ENCODE results near the gene DNAAF9. TPM values are rescaled to one million over a fixed set of nuclear protein-coding genes. Genes with fewer than 3 reads are reported as not detected.

The DNAAF9 gene
- total and polyA plus RNA-seq, 2 of the 4 experiments (the other 2 are of a cell fraction), result 7.9 to 8.2 TPM

DNA sequence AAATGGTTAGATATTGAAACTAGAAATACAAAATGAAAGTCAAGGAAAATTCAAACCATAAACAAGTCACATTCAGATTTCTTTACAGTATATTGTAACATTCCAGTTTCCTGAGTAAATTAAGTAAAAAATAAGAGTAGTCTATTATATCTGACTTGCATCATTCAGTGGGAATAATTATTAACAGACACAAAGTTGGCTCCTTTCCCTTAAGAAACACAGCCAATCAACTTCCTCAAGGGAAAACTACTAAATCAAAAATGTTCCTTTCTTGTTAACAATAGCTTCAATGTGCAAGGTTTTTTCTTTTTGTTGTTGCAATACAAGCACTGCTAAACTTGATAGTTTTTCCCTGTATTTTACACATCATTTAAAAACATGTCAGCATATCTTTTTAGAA lies 33.2 kb downstream of the DNAAF9 start:
- no peak overlapping the region for H3K18ac ChIP-seq (ENCODE audit: low read depth, low read length)
- no peak overlapping the region for H3K27ac ChIP-seq (ENCODE audit: insufficient read depth, low read length)
- H2BK5ac ChIP-seq (ENCODE audit: low read depth, low read length, poor library complexity, severe bottlenecking), result no peak overlapping the region
- ChIA-PET CTCF (no interaction called here), POLR2A (ENCODE audit: unreplicated experiment) (no interaction called here)
- no peak overlapping the region for H2AK5ac ChIP-seq (ENCODE audit: low read depth, low read length)
- H3K23ac ChIP-seq (ENCODE audit: low read depth, low read length), result no peak overlapping the region
- H3K36me3 ChIP-seq (ENCODE audit: control insufficient read depth, insufficient read depth, low read length), result peaks cover 46% of the 10 kb centered on the region
- TF ChIP-seq FOS (IDR thresholded peaks at IDR 0.05; ENCODE audit: low read depth, low read length) (no peak), CEBPB (IDR thresholded peaks at IDR 0.05; ENCODE audit: low read depth, low read length) (no peak), SMC3 (IDR thresholded peaks at IDR 0.05; ENCODE audit: low read depth, low read length) (no peak), MAFK (IDR thresholded peaks at IDR 0.05; ENCODE audit: low read depth, low read length) (no peak), RCOR1 (IDR thresholded peaks at IDR 0.05; ENCODE audit: insufficient replicate concordance, low read length) (no peak), RAD21 (IDR thresholded peaks at IDR 0.05; ENCODE audit: low read length) (no peak)
- TF ChIP-seq, protein P1, sequence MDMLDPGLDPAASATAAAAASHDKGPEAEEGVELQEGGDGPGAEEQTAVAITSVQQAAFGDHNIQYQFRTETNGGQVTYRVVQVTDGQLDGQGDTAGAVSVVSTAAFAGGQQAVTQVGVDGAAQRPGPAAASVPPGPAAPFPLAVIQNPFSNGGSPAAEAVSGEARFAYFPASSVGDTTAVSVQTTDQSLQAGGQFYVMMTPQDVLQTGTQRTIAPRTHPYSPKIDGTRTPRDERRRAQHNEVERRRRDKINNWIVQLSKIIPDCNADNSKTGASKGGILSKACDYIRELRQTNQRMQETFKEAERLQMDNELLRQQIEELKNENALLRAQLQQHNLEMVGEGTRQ (IDR thresholded peaks at IDR 0.05; ENCODE audit: low read depth, low read length), result no peak
- TF ChIP-seq, protein P2, sequence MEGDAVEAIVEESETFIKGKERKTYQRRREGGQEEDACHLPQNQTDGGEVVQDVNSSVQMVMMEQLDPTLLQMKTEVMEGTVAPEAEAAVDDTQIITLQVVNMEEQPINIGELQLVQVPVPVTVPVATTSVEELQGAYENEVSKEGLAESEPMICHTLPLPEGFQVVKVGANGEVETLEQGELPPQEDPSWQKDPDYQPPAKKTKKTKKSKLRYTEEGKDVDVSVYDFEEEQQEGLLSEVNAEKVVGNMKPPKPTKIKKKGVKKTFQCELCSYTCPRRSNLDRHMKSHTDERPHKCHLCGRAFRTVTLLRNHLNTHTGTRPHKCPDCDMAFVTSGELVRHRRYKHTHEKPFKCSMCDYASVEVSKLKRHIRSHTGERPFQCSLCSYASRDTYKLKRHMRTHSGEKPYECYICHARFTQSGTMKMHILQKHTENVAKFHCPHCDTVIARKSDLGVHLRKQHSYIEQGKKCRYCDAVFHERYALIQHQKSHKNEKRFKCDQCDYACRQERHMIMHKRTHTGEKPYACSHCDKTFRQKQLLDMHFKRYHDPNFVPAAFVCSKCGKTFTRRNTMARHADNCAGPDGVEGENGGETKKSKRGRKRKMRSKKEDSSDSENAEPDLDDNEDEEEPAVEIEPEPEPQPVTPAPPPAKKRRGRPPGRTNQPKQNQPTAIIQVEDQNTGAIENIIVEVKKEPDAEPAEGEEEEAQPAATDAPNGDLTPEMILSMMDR (conservative IDR thresholded peaks at IDR 0.05; ENCODE audit: low read depth, low read length), result no peak
- TF ChIP-seq, protein P3, sequence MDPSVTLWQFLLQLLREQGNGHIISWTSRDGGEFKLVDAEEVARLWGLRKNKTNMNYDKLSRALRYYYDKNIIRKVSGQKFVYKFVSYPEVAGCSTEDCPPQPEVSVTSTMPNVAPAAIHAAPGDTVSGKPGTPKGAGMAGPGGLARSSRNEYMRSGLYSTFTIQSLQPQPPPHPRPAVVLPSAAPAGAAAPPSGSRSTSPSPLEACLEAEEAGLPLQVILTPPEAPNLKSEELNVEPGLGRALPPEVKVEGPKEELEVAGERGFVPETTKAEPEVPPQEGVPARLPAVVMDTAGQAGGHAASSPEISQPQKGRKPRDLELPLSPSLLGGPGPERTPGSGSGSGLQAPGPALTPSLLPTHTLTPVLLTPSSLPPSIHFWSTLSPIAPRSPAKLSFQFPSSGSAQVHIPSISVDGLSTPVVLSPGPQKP (IDR thresholded peaks at IDR 0.05; ENCODE audit: borderline replicate concordance, low read depth, low read length), result no peak
- H3K4me2 ChIP-seq (ENCODE audit: low read depth, low read length), result no peak overlapping the region
- H3K9ac ChIP-seq (ENCODE audit: low read depth, low read length), result no peak overlapping the region
- H2BK120ac ChIP-seq (ENCODE audit: low read depth, low read length), result no peak overlapping the region
- no peak overlapping the region for H4K91ac ChIP-seq (ENCODE audit: insufficient read depth, low read depth, low read length)
- H3K4me1 ChIP-seq (ENCODE audit: control insufficient read depth, insufficient read depth, low read length), result no peaks in the 10 kb centered on the region
- H3K4ac ChIP-seq (ENCODE audit: low read depth, low read length), result no peak overlapping the region
- no peak overlapping the region for H4K5ac ChIP-seq (ENCODE audit: low read depth, low read length)
- no peak overlapping the region for H2BK15ac ChIP-seq (ENCODE audit: low read depth, low read length)
- no peak overlapping the region for H2AFZ ChIP-seq (replicated peaks; ENCODE audit: low read length, poor library complexity)
- no peak overlapping the region for H3K56ac ChIP-seq (ENCODE audit: extremely low read depth, insufficient read depth, low read length)
- peaks cover 9% of the 10 kb centered on the region for H3K9me1 ChIP-seq (ENCODE audit: insufficient read depth, low read length)
- H3K79me1 ChIP-seq (ENCODE audit: low read depth in 1 of 2, low read length in 2 of 2), result peaks cover 15 to 25% of the 10 kb centered on the region in 2 experiments
- in situ Hi-C loops (cut with MboI; ENCODE audit: low sequenced_read_pairs), result no loop called here
- no peak overlapping the region for H3K14ac ChIP-seq (replicated peaks; ENCODE audit: low read depth, low read length)
- H4K20me1 ChIP-seq (ENCODE audit: insufficient read depth, low read length), result peaks cover 9% of the 10 kb centered on the region; the same call in 1 of the 2 replicates
- intact Hi-C loops (cut with micrococcal nuclease), result no loop called here
- no peak overlapping the region for H4K8ac ChIP-seq (ENCODE audit: low read depth in 2 of 2, low read length in 2 of 2)
- no peak overlapping the region for H3K4me3 ChIP-seq (ENCODE audit: insufficient read depth, low read depth, low read length)
- no TSS peak for BruUV-seq (replicated peaks)
- no peaks in the 10 kb centered on the region for H3K27me3 ChIP-seq (ENCODE audit: control insufficient read depth, insufficient read depth, low read length)
- dilution Hi-C loops (cut with HindIII; ENCODE audit: low sequenced_read_pairs, unreplicated experiment), result no loop called here
- DNase-seq, result no peak
- H3K9me3 ChIP-seq (ENCODE audit: control insufficient read depth, insufficient read depth, low read length), result no peaks in the 10 kb centered on the region
- ATAC-seq (ENCODE audit: low read depth), result no peak
- H2AK9ac ChIP-seq (replicated peaks; ENCODE audit: low read depth, low read length, poor library complexity), result no peak overlapping the region
- H2BK20ac ChIP-seq (ENCODE audit: low read depth, low read length), result no peak overlapping the region

Data from IMR-90 (cell line).